Heart left ventricle (tissue), 16 donors: Measurements from ENCODE around the gene CLIP1. TPM values are rescaled to one million over a fixed set of nuclear protein-coding genes. Genes with fewer than 3 reads are reported as not detected.
A peak's percentile ranks its signal among the peaks of the same experiment; 100 is the strongest.

Experiments
- ATAC-seq, 4 donors: fragments of 200-7000 bp; cut with Tn5 transposase; one replicate each; pipeline ENCODE4 v1.9.1; 2020 to 2022; ENCODE audit warnings: moderate library complexity in 4 of 4, mild to moderate bottlenecking in 3 of 4, moderate number of reproducible peaks in 1 of 4
- DNase-seq, 5 donors: peaks; one replicate each; pipeline ENCODE4 v3.0.0-alpha.2; 2020
- H3K27ac ChIP-seq, 12 donors: fragments of 200-600 bp; sonication (generic) in 4 of 12; one replicate each; pipeline versions ENCODE4 v1.5.0 to v1.8.0; 2016 to 2022; ENCODE audit warnings: mild to moderate bottlenecking in 2 of 12
- H3K27me3 ChIP-seq, 9 donors: fragments of 200-600 bp; sonication (generic) in 2 of 9; one replicate each; pipeline versions ENCODE4 v1.5.1 to v1.8.0; 2016 to 2022; ENCODE audit warnings: mild to moderate bottlenecking in 3 of 9
- H3K36me3 ChIP-seq, 9 donors: fragments of 200-600 bp; sonication (generic) in 2 of 9; one replicate each; pipeline versions ENCODE4 v1.5.0 to v1.8.0; 2018 to 2022; ENCODE audit warnings: mild to moderate bottlenecking in 2 of 9
- H3K4me1 ChIP-seq, 12 donors: fragments of 200-600 bp; sonication (generic) in 4 of 12; one replicate each; pipeline versions ENCODE4 v1.5.0 to v1.8.0; 2016 to 2022; ENCODE audit warnings: mild to moderate bottlenecking in 3 of 12
- H3K4me3 ChIP-seq, 12 donors: fragments of 200-600 bp; sonication (generic) in 4 of 12; one replicate each; pipeline versions ENCODE4 v1.5.0 to v1.8.0; 2017 to 2022; ENCODE audit warnings: mild to moderate bottlenecking in 9 of 12, moderate library complexity in 4 of 12
- H3K9me3 ChIP-seq, 12 donors: fragments of 200-600 bp; sonication (generic) in 4 of 12; one replicate each; pipeline versions ENCODE4 v1.5.0 to v1.8.0; 2016 to 2022; ENCODE audit warnings: mild to moderate bottlenecking in 1 of 12
- POLR2A ChIP-seq, 2 donors: fragments of 450-650 bp; IDR thresholded peaks; one replicate each; pipeline ENCODE4 v1.6.1; 2017; ENCODE audit warnings: antibody characterized with exemption in 2 of 2, mild to moderate bottlenecking in 2 of 2, moderate library complexity in 2 of 2
- WGBS, 4 donors: extraction: QIAGEN DNeasy Blood & Tissue Kit in 2 of 4; methylation state at CpG; one replicate each; pipeline versions ENCODE4 v1.1.5 to v1.1.7; 2013 to 2018; 5-methylcytosine and 5-hydroxymethylcytosine counted together
- intact Hi-C, 10 donors: fragments of 100-400 bp; cut with DNase I; formaldehyde crosslinking; loops; one replicate each; pipeline versions ENCODE4 v1.11.1 to v1.14.2; 2022
- polyA plus RNA-seq, 2 donors: library from polyadenylated mRNA; stranded (reverse); fragments of 200-250 nt; gene quantifications; one replicate each; pipeline ENCODE4 v1.2.3, GENCODE V29; 2013
- total RNA-seq, 9 donors: library from RNA; depleted of rRNA in 2 of 9; stranded (reverse); fragments of >200 nt in 2 of 9; fragmentation: NEBNext Ultra II Directional in 3 of 9; extraction: Animal tissue kit (Norgen Biotek cat#: 25700) in 3 of 9; gene quantifications; one replicate each; pipeline versions ENCODE4 v1.1.0 to v1.2.4, GENCODE V29; 2016 to 2023
- TF ChIP-seq, protein P1 (sequence below), 12 donors: fragments of 200-600 bp; sonication (generic) in 4 of 12; IDR thresholded peaks; one replicate each; pipeline versions ENCODE4 v1.5.0 to v1.8.0; 2018 to 2022; ENCODE audit warnings: antibody characterized with exemption in 12 of 12, mild to moderate bottlenecking in 5 of 12
- donor health status: ischemic (EF 13 %, LVEDD 7.1; RV severe dilation, severe dysfunction).
- donor health status: healthy with polysubstance abuse.
- donor health status: DM: no; HTN: yes; CAD: no.
- donor health status: DM: no; HTN: no; CAD: no.
- donor health status: ischemic (EF 25% LVEDD 6.9; RV normal size, moderate dysfunction).
- donor health status: ischemic (EF 25% LVEDD 5.7; RV mildly dilated, moderate dysfunction).
- donor health status: healthy.
- donor health status: DM: yes; HTN: yes; CAD: no.
- donor health status: ischemic (EF 35%, LVEDD 5.7; RV mildly dilated, moderate dysfunction).
- donor health status: nonischemic (EF 11% LVEDD 7.7; RV severe dilation, severe dysfunction).
- donor health status: DM: yes; HTN: yes; CAD: no.
- donor health status: PGD.
- donor health status: ischemic (EF 29% LVEDD 5.4; RV normal size, mild dysfunction).
- donor health status: nonischemic (EF 23%, LVEDD 6.1; RV moderate dilation, normal function).

The CLIP1 gene
- total and polyA plus RNA-seq, 11 donors: 31.9 to 173 (median 104) TPM

DNA sequence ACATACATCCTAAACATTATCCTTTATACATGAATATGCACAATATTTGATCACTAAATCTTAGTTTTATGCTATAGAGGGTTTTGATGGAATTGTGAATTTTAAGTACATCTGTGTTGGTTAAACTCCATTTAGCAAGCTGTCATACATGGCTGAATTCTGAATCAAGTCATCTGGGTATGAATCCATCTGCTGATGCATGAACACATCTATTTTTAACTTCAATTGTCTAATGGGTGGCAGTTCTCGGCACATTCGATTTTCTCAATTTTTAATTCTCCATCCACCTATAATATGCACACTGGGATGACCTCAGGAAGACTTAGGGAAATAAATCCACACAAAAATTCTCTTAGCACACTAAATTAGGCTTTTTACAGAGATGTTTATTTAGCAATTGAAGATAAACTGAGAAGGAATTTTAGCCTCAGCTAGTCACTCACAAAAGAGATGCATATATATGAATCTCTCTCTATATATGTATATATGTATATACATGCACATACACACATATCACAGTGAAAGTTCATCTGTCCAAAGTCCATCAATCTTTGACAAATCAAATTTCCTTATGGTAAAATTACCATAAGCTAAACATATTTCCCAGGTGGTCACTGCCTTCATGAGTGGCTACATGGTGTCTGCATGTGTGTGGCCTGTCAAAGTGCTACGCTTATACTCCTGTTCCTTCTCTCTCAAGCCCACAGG is 111.7 kb downstream of the CLIP1 start:
- no peak for ATAC-seq
- Histone ChIP-seq H3K36me3 (peaks cover 0 to 98% (median 86%) of the 10 kb centered on the region in 9 donors), H3K9me3 (no peaks in the 10 kb centered on the region), H3K4me3 (no peak overlapping the region), H3K4me1 (no peaks in the 10 kb centered on the region), H3K27me3 (no peaks in the 10 kb centered on the region), H3K27ac (no peak overlapping the region)
- TF ChIP-seq, protein P1, sequence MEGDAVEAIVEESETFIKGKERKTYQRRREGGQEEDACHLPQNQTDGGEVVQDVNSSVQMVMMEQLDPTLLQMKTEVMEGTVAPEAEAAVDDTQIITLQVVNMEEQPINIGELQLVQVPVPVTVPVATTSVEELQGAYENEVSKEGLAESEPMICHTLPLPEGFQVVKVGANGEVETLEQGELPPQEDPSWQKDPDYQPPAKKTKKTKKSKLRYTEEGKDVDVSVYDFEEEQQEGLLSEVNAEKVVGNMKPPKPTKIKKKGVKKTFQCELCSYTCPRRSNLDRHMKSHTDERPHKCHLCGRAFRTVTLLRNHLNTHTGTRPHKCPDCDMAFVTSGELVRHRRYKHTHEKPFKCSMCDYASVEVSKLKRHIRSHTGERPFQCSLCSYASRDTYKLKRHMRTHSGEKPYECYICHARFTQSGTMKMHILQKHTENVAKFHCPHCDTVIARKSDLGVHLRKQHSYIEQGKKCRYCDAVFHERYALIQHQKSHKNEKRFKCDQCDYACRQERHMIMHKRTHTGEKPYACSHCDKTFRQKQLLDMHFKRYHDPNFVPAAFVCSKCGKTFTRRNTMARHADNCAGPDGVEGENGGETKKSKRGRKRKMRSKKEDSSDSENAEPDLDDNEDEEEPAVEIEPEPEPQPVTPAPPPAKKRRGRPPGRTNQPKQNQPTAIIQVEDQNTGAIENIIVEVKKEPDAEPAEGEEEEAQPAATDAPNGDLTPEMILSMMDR (IDR thresholded peaks at IDR 0.05): no peak
- no peak for TF ChIP-seq POLR2A (IDR thresholded peaks at IDR 0.05)
- whole genome bisulfite sequencing, 4 donors: 76 to 85% (median 79%) methylated on average over 3 of the region's 3 CpGs
- intact Hi-C loops: no loop called here
- no peak for DNase-seq

DNA sequence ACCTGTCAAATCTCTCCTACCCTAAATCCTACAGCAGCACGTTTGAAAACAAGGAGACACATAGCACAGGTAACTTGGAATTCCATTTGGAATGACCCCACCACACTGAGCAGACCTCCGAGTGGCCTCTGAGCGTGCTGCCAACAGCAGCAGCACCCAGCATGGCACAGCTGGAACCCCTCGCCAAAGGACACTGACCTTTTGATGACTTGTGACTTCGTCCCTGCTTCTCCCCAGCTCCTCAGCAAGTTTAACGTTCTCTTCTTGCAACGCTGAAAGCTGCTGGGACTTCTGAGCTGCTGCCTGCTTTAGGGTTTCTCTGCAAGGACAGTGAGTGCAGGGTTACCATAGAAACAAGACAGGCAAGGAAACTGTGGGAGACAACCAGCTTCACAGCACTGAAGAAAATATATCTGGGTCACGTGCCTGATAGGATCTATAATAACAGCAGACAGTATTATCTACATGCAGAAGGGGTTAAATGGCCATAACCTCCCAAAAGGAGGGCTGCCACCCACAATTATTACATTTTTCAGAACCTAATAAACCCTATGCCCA is 112.8 kb downstream of the CLIP1 start:
- Histone ChIP-seq H3K27ac (no peak overlapping the region), H3K27me3 (no peaks in the 10 kb centered on the region), H3K9me3 (no peaks in the 10 kb centered on the region), H3K4me3 (no peak overlapping the region), H3K36me3 (peaks cover 0 to 97% (median 80%) of the 10 kb centered on the region in 9 donors), H3K4me1 (no peaks in the 10 kb centered on the region)
- 83 to 87% (median 83%) methylated on average over 8 of the region's 8 CpGs for WGBS, 4 donors
- no peak for TF ChIP-seq POLR2A (IDR thresholded peaks at IDR 0.05)
- ATAC-seq (no peak), DNase-seq (no peak)
- intact Hi-C loops: no loop called here

DNA sequence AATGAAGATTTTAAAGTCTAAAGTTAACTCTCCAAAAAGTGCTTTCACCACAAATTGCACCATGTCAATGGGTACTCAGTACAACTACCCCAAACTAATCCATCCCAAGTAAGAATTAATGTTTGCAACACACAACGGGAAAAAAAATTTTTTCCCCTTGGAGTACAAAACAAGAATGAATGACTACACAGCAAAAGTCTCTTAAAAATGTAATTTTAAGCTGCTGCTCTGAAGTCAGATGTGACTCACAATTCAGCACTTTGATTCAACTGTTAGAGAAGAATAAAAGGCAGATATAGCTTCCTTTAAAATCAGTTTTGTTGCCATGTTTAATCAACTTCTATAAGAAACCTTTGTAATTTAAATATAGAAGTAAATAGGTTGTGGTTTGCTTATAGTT is 113.7 kb downstream of the CLIP1 start:
- Histone ChIP-seq H3K27ac (no peak overlapping the region), H3K9me3 (no peaks in the 10 kb centered on the region), H3K27me3 (no peaks in the 10 kb centered on the region), H3K4me1 (no peaks in the 10 kb centered on the region), H3K4me3 (no peak overlapping the region), H3K36me3 (peaks cover 0 to 97% (median 75%) of the 10 kb centered on the region in 9 donors)
- DNase-seq (no peak), ATAC-seq (no peak)
- intact Hi-C loops: no loop called here
- TF ChIP-seq POLR2A (IDR thresholded peaks at IDR 0.05): no peak
- TF ChIP-seq, protein P1 (IDR thresholded peaks at IDR 0.05): no peak
- whole genome bisulfite sequencing, 4 donors: 96 to 97% (median 97%) methylated on average over 1 of the region's 1 CpG

DNA sequence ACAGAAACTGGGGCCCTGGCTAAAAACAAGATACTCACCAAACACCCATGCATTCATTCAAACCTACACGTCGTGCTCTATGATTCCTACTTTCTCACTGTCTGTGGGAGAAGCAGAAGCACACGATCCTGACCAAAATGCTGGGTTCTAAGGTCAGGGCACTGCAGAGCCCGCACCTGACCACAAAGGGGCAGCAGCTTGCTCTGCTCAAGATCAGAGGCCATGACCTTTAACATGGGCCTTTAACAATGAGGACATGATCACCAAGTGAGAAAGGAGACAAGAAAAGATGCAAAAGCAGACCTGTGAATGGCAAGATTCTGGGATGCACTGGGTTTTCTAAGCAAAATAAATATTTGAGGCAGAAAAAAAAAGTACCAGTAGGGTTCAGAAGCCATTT is 116.1 kb downstream of the CLIP1 start:
- intact Hi-C loops: no loop called here
- H3K36me3 ChIP-seq: peaks cover 0 to 98% (median 81%) of the 10 kb centered on the region in 9 donors
- H3K4me1 ChIP-seq: no peaks in the 10 kb centered on the region
- no peaks in the 10 kb centered on the region for H3K27me3 ChIP-seq
- H3K4me3 ChIP-seq: no peak overlapping the region
- no peak overlapping the region for H3K27ac ChIP-seq
- DNase-seq: no peak
- no peaks in the 10 kb centered on the region for H3K9me3 ChIP-seq
- WGBS, 4 donors: 81 to 84% (median 82%) methylated on average over 4 of the region's 4 CpGs
- TF ChIP-seq POLR2A (IDR thresholded peaks at IDR 0.05): no peak
- TF ChIP-seq, protein P1 (IDR thresholded peaks at IDR 0.05): peak in 1 of 12 donors; percentile 13
- ATAC-seq: no peak
